ENCODE measurements around the gene TMEM217.

The TMEM217 gene

GRCh38 chr6:37177935-37178517 lies 79.9 kb downstream of the TMEM217 start:
- no peak for DNase-seq

GRCh38 chr6:37177077-37177934 lies 80.6 kb downstream of the TMEM217 start:
- DNase-seq = no peak

GRCh38 chr6:37176268-37177076 lies 81.5 kb downstream of the TMEM217 start:
- DNase-seq = no peak

GRCh38 chr6:37175332-37176267 lies 82.3 kb downstream of the TMEM217 start:
- no peak for DNase-seq

- no peak for DNase-seq
These were observed 83.2 kb downstream of the TMEM217 start for GRCh38 chr6:37174515-37175331.

GRCh38 chr6:37174196-37174514 lies 83.8 kb downstream of the TMEM217 start:
- no peak for DNase-seq

- DNase-seq = peak; percentile 69
These were observed 84.3 kb downstream of the TMEM217 start for GRCh38 chr6:37173493-37174195.

- DNase-seq = no peak
These were observed 84.9 kb downstream of the TMEM217 start for GRCh38 chr6:37172912-37173492.

GRCh38 chr6:37171970-37172812 lies 85.8 kb downstream of the TMEM217 start:
- peak; percentile 94 for DNase-seq

GRCh38 chr6:37171201-37171969 lies 86.6 kb downstream of the TMEM217 start:
- peak; percentile 53 for DNase-seq

- DNase-seq = peak; percentile 58
These were observed 87.4 kb downstream of the TMEM217 start for GRCh38 chr6:37170273-37171200.

GRCh38 chr6:37169496-37170272 lies 88.3 kb downstream of the TMEM217 start, which contains the start of gene PIM1:
Gene PIM1, plus strand, starts transcription at chr6:37170152. Its CDS starts 424 bp downstream, at chr6:37170576.
- DNase-seq = peak; percentile 100

GRCh38 chr6:37168811-37169495 lies 89.0 kb downstream of the TMEM217 start:
- peak; percentile 53 for DNase-seq

- no peak for DNase-seq
These were observed 89.7 kb downstream of the TMEM217 start for GRCh38 chr6:37168163-37168758.

- no peak for DNase-seq
These were observed 95.2 kb downstream of the TMEM217 start for GRCh38 chr6:37162740-37163139.

Data from CD4-positive, alpha-beta T cell treated with Interleukin-6 for 4 hours (primary cell).